HCT116 (cell line): ENCODE data around the gene PAX2. TPM values are rescaled to one million over a fixed set of nuclear protein-coding genes. Genes with fewer than 3 reads are reported as not detected.

Source experiments
- ATAC-seq: fragments of 200-7000 bp; cut with Tn5 transposase; 2 replicates; pipeline ENCODE4 v1.9.1; 2020; ENCODE audit warnings: mild to moderate bottlenecking, moderate library complexity
- BruUV-seq: library from RNA; stranded (reverse); fragments of 400-500 nt; replicated peaks from 2 replicates; lab custom pipeline; 2021; lab: Mats Ljungman, UMichigan
- CTCF ChIA-PET: fragments of 300-600 bp; sonication (Branson Sonifier 250); formaldehyde crosslinking; loops from one replicate; lab custom pipeline; 2021; ENCODE audit warnings: antibody characterized with exemption; lab: Charles Lee
- POLR2A ChIA-PET: fragments of 300-600, 350-600 bp; sonication (Branson Sonifier 250); formaldehyde crosslinking; loops from one replicate; lab custom pipeline; 2021; ENCODE audit warnings: antibody characterized with exemption; lab: Charles Lee
- RAD21 ChIA-PET, 2 experiments: fragments of 300-600 bp; sonication (Branson Sonifier 250); formaldehyde crosslinking; loops; one replicate each; lab custom pipeline; 2023; ENCODE audit warnings: low total read pairs in 2 of 2; ENCODE audit not compliant: uncharacterized antibody in 2 of 2, unreplicated experiment in 2 of 2, low non-redundant PET in 1 of 2; lab: Charles Lee
- DNase-seq: peaks from one replicate; pipeline ENCODE4 v3.0.0-alpha.2; 2010; ENCODE audit warnings: low read depth, low spot score
- H2AFZ ChIP-seq: fragments of 200-600 bp; shearing (Covaris generic), sonication (generic); 2 replicates; pipeline ENCODE4 v1.6.1; 2017; ENCODE audit warnings: low read depth, mixed run types, mixed read lengths, antibody characterized with exemption, low read length; ENCODE audit not compliant: poor library complexity, severe bottlenecking
- H3K27ac ChIP-seq: 2 replicates; pipeline ENCODE4 v1.5.1; 2012; ENCODE audit warnings: low read depth, low read length
- H3K27me3 ChIP-seq: fragments of 200-600 bp; sonication (generic); 2 replicates; pipeline ENCODE4 v1.6.1; 2016; ENCODE audit warnings: mixed run types, low read length, mixed read lengths; ENCODE audit not compliant: insufficient read depth
- H3K36me3 ChIP-seq, 2 experiments: fragments of 200-500 bp in 1 of 2; fragments of 200-600 bp in 1 of 2; sonication (Bioruptor generic) in 1 of 2; sonication (generic) in 1 of 2; 2 replicates each; pipeline versions ENCODE4 v1.5.1 to v1.6.1; 2014 to 2016; ENCODE audit warnings: low read length in 2 of 2, inconsistent platforms in 1 of 2, mixed read lengths in 1 of 2, mixed run types in 1 of 2; ENCODE audit not compliant: insufficient read depth in 2 of 2, control insufficient read depth in 1 of 2
- H3K4me1 ChIP-seq, 2 experiments: fragments of 200-600 bp in 1 of 2; sonication (generic) in 1 of 2; 2 replicates each; pipeline versions ENCODE4 v1.5.1 to v1.6.1; 2012 to 2017; ENCODE audit warnings: low read length in 2 of 2, inconsistent platforms in 1 of 2, mild to moderate bottlenecking in 1 of 2, mixed read lengths in 1 of 2, mixed run types in 1 of 2, moderate library complexity in 1 of 2; ENCODE audit not compliant: insufficient read depth in 2 of 2, control insufficient read depth in 1 of 2
- H3K4me2 ChIP-seq: fragments of 200-600 bp; sonication (generic); 2 replicates; pipeline ENCODE4 v1.6.1; 2017; ENCODE audit warnings: mixed run types, low read length, mixed read lengths
- H3K4me3 ChIP-seq, 2 experiments: fragments of 200-600 bp in 1 of 2; sonication (generic) in 1 of 2; replicated peaks in 1 of 2; 2 replicates each; pipeline ENCODE4 v1.5.1; 2011 to 2016; ENCODE audit warnings: low read length in 2 of 2, control low read depth in 1 of 2, low read depth in 1 of 2, mild to moderate bottlenecking in 1 of 2, mixed read lengths in 1 of 2, mixed run types in 1 of 2
- H3K79me2 ChIP-seq: fragments of 200-600 bp; sonication (generic); 2 replicates; pipeline ENCODE4 v1.6.1; 2017; ENCODE audit warnings: mild to moderate bottlenecking, mixed run types, low read length, moderate library complexity, mixed read lengths; ENCODE audit not compliant: insufficient read depth
- H3K9ac ChIP-seq: fragments of 200-600 bp; sonication (generic); 2 replicates; pipeline ENCODE4 v1.6.1; 2016; ENCODE audit warnings: low read length, mixed read lengths
- H3K9me2 ChIP-seq: fragments of 200-600 bp; sonication (generic), shearing (Covaris generic); 2 replicates; pipeline ENCODE4 v1.6.1; 2017; ENCODE audit warnings: mixed run types, mild to moderate bottlenecking, moderate library complexity; ENCODE audit not compliant: insufficient read depth
- H3K9me3 ChIP-seq, 2 experiments: fragments of 200-500 bp in 1 of 2; fragments of 200-600 bp in 1 of 2; sonication (Bioruptor generic) in 1 of 2; sonication (generic) in 1 of 2; 2 replicates each; pipeline ENCODE4 v1.6.1; 2014 to 2017; ENCODE audit warnings: low read length in 2 of 2, mixed read lengths in 2 of 2, inconsistent platforms in 1 of 2, low read depth in 1 of 2, mild to moderate bottlenecking in 1 of 2, mixed run types in 1 of 2, moderate library complexity in 1 of 2; ENCODE audit not compliant: control insufficient read depth in 1 of 2, insufficient read depth in 1 of 2
- H4K20me1 ChIP-seq: fragments of 200-600 bp; sonication (generic), shearing (Covaris generic); 2 replicates; pipeline ENCODE4 v1.6.1; 2017; ENCODE audit warnings: mixed run types, mild to moderate bottlenecking, moderate library complexity; ENCODE audit not compliant: insufficient read depth
- ATF3 ChIP-seq: IDR thresholded peaks from 2 replicates; pipeline ENCODE4 v1.6.1; 2012
- CBX3 ChIP-seq: IDR thresholded peaks from 2 replicates; pipeline ENCODE4 v1.6.1; 2012; ENCODE audit warnings: low read depth
- EZH2phosphoT487 ChIP-seq: fragments of 200-600 bp; IDR thresholded peaks from 2 replicates; pipeline ENCODE4 v1.6.1; 2018; ENCODE audit warnings: antibody characterized with exemption, borderline replicate concordance
- POLR2A ChIP-seq: IDR thresholded peaks from 2 replicates; pipeline ENCODE4 v1.7.0; 2011; ENCODE audit warnings: borderline replicate concordance; ENCODE audit not compliant: insufficient read depth, insufficient read length; ENCODE audit errors: extremely low read depth
- POLR2AphosphoS5 ChIP-seq: IDR thresholded peaks from 2 replicates; pipeline ENCODE4 v1.6.1; 2011; ENCODE audit warnings: mild to moderate bottlenecking, low read depth, low read length, moderate library complexity
- RAD21 ChIP-seq: IDR thresholded peaks from 2 replicates; pipeline ENCODE4 v1.6.1; 2012; ENCODE audit warnings: low read depth, mild to moderate bottlenecking
- REST ChIP-seq: IDR thresholded peaks from 2 replicates; pipeline ENCODE4 v1.6.1; 2012; ENCODE audit warnings: low read depth
- SRF ChIP-seq: IDR thresholded peaks from 2 replicates; pipeline ENCODE4 v1.6.1; 2012; ENCODE audit warnings: low read depth
- TCF7L2 ChIP-seq: IDR thresholded peaks from 2 replicates; pipeline ENCODE4 v1.7.0; 2011; ENCODE audit warnings: borderline replicate concordance, inconsistent platforms; ENCODE audit not compliant: insufficient read depth, insufficient read length; ENCODE audit errors: extremely low read depth
- ZFX ChIP-seq: fragments of 450-650 bp; IDR thresholded peaks from 2 replicates; pipeline ENCODE4 v1.6.1; 2017
- intact Hi-C: fragments of 100-400 bp; cut with micrococcal nuclease; formaldehyde crosslinking; loops from 2 replicates; pipeline ENCODE4 v1.10.0; 2022
- total RNA-seq: library from RNA; stranded (reverse); gene quantifications from one replicate; pipeline ENCODE4 v1.2.1, GENCODE V29; 2021; ENCODE audit not compliant: unreplicated experiment
- TF ChIP-seq, protein P1 (sequence below): IDR thresholded peaks from 2 replicates; pipeline ENCODE4 v1.6.1; 2012

PAX2 gene
- total RNA-seq, 1 experiment from 2014 or later, result 5.0 TPM

GRCh38 chr10:100727808-100728207 is 17.6 kb upstream of the PAX2 start:
- POLR2A ChIA-PET, result no interaction called here
- H3K9me2 ChIP-seq, result no peaks in the 10 kb centered on the region
- no peak overlapping the region for H2AFZ ChIP-seq
- no peak overlapping the region for H3K4me2 ChIP-seq
- no peaks in the 10 kb centered on the region for H3K36me3 ChIP-seq
- DNase-seq, result no peak
- no peak overlapping the region for H3K4me3 ChIP-seq
- RAD21 ChIA-PET, result no interaction called here
- H3K4me1 ChIP-seq, result peaks cover 32 to 37% of the 10 kb centered on the region in 2 experiments
- no peaks in the 10 kb centered on the region for H4K20me1 ChIP-seq
- intact Hi-C loops, result loop anchor here (5.0 kb wide), 2 partner anchors 149 to 166 kb away; no protein-coding TSS in a partner anchor
- CTCF ChIA-PET, result interaction anchor here (1.6 to 2.2 kb wide), 4 partner anchors 16 to 151 kb away, joined by 5 to 20 read pairs (median 12); no protein-coding TSS in a partner anchor
- no peak overlapping the region for H3K27ac ChIP-seq
- H3K9me3 ChIP-seq, result no peaks in the 10 kb centered on the region
- no peak overlapping the region for H3K9ac ChIP-seq
- no TSS peak for BruUV-seq
- H3K27me3 ChIP-seq, result no peaks in the 10 kb centered on the region
- no peaks in the 10 kb centered on the region for H3K79me2 ChIP-seq
- TF ChIP-seq, protein P1, sequence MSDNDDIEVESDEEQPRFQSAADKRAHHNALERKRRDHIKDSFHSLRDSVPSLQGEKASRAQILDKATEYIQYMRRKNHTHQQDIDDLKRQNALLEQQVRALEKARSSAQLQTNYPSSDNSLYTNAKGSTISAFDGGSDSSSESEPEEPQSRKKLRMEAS, result no peak
- TF ChIP-seq CBX3 (no peak), REST (no peak), POLR2AphosphoS5 (no peak), ATF3 (no peak), SRF (no peak), ZFX (no peak), EZH2phosphoT487 (no peak), POLR2A (no peak), RAD21 (no peak), TCF7L2 (no peak)
- TF ChIP-seq, all 23 proteins: peak for 0
- ATAC-seq, result no peak
